ENCODE measurements around the gene MZT2B.
"Not testable (repeated sequence)": the region's sequence is repeated elsewhere in the genome, so short reads cannot be mapped to it uniquely, and the experiment has no call there.

The MZT2B gene

GRCh38 chr2:130220505-130220904, 38.4 kb downstream of the MZT2B start:
- not testable (repeated sequence) for DNase-seq

- DNase-seq, result not testable (repeated sequence)
Measured at GRCh38 chr2:130222523-130222922, 40.5 kb downstream of the MZT2B start.

GRCh38 chr2:130228005-130228404, 45.9 kb downstream of the MZT2B start:
- not testable (repeated sequence) for DNase-seq

DNA sequence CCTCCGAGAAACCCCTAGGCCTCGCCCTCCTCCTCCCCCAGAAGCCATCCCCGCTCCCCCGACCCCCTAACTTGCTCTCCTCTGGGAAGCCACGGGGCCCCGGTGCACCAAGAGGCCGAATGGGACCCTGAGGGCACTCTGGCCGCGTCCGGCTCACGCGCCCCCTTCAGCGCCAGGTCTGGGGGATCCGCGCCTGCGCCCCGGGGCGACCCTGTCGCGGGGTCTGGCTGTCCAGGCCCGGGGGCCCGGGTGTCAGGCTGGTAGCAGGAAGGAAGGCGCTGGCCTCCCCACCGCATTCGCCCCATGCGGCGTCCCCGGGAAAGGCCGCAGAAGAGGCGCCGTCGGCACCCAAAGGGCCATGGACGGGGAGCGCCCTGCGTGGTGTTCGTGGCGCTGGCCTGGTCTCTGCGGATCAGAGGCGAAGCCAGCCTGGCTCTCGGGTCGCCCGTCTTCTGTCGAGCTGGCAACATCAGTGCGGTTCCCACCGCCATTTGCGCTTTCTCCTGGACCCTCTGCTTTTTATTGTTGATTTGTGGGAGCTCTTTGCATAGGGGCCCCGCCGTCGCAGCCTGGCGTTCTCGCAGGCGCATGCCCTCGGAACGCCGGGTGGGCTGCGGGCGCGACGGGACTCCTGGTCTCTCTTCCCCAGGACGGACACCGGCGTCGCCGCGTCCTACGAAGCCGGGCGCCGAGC, 46.6 kb downstream of the MZT2B start:
- not testable (repeated sequence) for DNase-seq

GRCh38 chr2:130229161-130229510, 47.1 kb downstream of the MZT2B start:
- peak; percentile 28 for DNase-seq

GRCh38 chr2:130230376-130230775, 48.3 kb downstream of the MZT2B start:
- DNase-seq, result not testable (repeated sequence)

DNA sequence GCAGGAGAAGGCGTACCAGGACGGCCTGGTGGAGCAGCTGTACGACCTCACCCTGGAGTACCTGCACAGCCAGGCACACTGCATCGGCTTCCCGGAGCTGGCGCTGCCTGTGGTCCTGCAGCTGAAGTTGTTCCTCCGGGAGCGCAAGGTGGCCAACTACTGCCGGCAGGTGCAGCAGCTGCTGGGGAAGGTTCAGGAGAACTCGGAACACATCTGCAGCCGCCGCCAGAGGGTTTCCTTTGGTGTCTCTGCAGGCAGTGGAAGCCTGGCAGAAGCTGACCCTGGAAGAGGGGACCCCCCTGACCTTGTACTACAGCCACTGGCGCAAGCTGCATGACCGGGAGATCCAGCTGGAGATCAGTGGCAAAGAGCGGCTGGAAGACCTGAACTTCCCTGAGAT, 48.8 kb downstream of the MZT2B start:
- not testable (repeated sequence) for DNase-seq

DNA sequence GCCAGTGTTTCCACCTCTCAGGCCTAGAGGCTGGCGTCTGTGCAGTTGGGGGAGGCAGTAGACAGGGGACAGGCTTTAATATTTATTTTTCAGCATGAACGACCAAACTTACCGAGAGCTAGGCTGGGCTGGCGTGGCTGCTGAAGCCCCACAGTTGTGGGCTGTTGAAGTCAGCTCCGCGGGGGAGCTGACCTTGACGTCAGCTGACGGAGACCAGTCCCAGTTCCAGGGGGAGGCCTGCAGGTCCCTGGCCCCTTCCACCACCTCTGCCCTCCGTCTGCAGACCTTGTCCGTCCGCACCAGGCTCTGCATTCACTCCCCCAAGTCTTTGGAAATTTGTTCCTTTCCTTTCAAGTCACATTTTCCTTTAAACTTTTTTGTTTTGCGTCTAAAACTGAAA, 49.6 kb downstream of the MZT2B start:
- no peak for DNase-seq

- DNase-seq, result not testable (repeated sequence)
Measured at GRCh38 chr2:130233066-130233465, 51.0 kb downstream of the MZT2B start.

- not testable (repeated sequence) for DNase-seq
Measured at GRCh38 chr2:130239581-130239980, 57.5 kb downstream of the MZT2B start.

Data from activated naive CD4-positive, alpha-beta T cell treated with anti-CD3 and anti-CD28 coated beads, Interleukin-2, amount 50 U/mL, for 16 hours (primary cell).